Epithelial cell of prostate (primary cell): ENCODE data around the gene TRIM26.
"Not testable (repeated sequence)": the region's sequence is repeated elsewhere in the genome, so short reads cannot be mapped to it uniquely, and the experiment has no call there.

ENCODE experiments used
- DNase-seq: peaks from one replicate; pipeline ENCODE4 v3.0.0-alpha.2; 2011; ENCODE audit warnings: low read depth, low spot score
- H3K27ac ChIP-seq: fragments of 450-650 bp; 2 replicates; pipeline ENCODE4 v1.5.1; 2017; ENCODE audit warnings: mild to moderate bottlenecking

The TRIM26 gene

DNA sequence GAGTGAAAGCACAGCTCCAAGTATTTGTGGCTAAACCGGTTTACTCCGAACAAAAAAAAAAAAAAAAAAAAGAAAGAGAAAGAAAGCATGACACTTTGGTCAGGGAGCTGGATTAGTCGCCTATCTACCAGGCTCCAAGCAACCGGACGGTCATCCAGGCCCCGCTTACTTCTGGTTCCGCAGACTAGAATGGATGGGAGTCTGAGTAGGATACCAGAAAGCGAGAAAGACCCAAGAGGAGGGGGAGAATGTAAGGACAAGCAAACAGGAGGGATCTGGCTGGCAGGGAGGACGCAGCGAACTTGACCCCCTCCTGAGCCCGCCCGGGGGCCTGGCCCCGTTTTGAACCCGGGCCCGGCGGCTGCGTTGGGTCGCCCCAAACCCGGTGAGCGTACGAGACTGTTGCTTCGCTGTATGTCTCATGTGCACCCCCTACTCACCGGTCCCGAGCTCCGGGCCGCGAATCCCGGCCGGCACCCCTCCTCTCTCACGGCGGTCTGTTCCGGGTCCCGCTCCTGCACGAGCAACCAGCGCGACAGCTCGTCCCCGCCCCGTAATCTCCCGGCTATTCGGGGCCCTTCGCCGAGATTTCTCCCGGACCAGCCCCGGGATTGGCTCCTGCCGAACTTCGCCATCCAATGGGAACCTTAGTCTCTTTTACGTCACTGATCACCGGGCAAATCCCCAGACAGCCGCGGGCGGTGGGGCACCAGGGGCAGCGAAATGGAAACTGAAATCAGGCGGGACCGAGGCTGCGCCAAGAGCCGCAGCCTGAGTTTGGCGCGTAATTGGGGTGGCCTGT is at the start of gene TRIM26:
Gene TRIM26, minus strand, starts transcription at position 542 of the 802 bp plus-strand sequence. CDS start 14,303 bp downstream, outside the sequence.
- peak; percentile 81 for DNase-seq

GRCh38 chr6:30260036-30260504 is 46.9 kb upstream of the TRIM26 start:
- no peak overlapping the region for H3K27ac ChIP-seq
- DNase-seq: no peak

More for the DNA sequence above, at the start of gene TRIM26:
- peak within 1 kb of the TSS; percentile 88 for H3K27ac ChIP-seq

GRCh38 chr6:30259140-30260035 is 46.2 kb upstream of the TRIM26 start:
- DNase-seq: peak; percentile 73

GRCh38 chr6:30258204-30258603 is 45.0 kb upstream of the TRIM26 start:
- no peak for DNase-seq

More at GRCh38 chr6:30259140-30260035, 46.2 kb upstream of the TRIM26 start:
- no peak overlapping the region for H3K27ac ChIP-seq

GRCh38 chr6:30252417-30252816 is 39.2 kb upstream of the TRIM26 start:
- not testable (repeated sequence) for DNase-seq, H3K27ac ChIP-seq

More at GRCh38 chr6:30258204-30258603, 45.0 kb upstream of the TRIM26 start:
- no peak overlapping the region for H3K27ac ChIP-seq

DNA sequence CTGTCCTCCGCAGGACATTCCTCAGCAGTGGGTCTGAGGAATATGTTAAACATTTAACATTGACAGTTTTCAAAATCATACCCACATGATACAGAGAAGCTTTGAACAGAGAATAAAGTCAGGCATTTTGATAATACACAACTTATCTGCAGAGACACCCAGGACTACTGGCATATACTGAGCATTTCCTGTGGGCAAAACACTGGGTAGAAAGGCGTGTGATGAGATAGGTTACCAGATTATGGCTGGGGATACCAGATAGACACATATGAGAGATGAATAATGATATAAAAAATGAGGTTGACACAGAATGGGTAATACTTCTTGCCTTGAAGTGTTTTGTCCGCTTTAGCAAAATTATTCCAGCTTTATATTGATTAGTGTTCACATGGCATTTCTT is 31.4 kb upstream of the TRIM26 start:
- no peak overlapping the region for H3K27ac ChIP-seq
- no peak for DNase-seq

GRCh38 chr6:30238178-30238795 is 25.1 kb upstream of the TRIM26 start:
- DNase-seq: no peak
- no peak overlapping the region for H3K27ac ChIP-seq

GRCh38 chr6:30234356-30234755 is 21.1 kb upstream of the TRIM26 start:
- DNase-seq: no peak
- H3K27ac ChIP-seq: no peak overlapping the region

DNA sequence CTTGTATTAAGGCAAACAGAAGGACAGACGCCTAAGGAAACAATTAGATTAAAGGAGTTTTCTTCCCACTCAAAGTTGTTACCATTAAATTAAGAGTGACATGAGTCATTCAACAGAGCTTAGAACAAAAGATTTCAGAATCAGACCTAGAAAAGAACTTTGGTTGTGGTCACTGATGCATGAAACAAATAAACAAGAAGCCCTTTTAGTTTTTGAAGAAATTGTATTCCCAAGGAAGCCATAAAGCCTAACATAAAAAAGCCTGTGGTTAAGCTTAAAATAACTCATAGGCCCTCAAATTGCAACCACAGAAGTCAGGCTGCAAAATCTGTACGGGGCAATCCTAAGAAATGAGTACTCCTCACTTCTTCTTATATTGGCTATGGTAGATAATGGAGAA is 17.9 kb upstream of the TRIM26 start:
- no peak overlapping the region for H3K27ac ChIP-seq
- no peak for DNase-seq

DNA sequence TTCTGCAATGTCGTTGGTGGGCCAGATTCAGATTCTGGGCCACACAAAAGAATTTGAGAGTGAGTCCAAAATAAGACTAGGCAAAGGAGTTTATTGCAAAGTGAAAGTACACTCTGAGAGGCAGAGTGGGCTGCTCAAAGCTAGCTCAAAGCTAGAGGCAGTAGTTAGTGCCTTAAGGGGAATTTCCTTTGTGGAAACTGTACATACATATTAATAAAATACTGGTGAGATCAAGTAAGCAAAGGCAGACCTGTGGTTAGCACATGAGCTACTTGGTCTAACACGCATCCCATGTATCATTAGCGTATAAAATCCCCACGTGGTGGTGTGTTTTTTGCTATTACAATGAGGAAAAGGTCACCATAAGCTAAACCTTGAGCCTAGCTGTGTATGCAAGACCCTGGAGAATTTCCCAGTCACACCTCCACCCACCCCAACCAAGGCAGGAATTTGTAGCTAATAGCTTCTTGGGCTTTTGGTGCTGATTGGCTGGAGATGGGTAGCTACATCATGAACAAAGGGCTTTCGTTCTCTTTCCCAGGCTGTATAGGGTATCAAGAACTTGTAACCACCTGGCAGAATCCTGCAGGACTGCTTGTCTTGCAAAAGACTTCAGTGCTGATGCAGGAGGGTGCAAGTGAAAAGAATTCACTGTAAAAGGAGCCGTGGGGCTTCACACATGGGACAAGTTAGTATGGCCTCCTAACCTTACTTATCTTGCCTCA is 14.7 kb upstream of the TRIM26 start:
- DNase-seq: no peak
- no peak overlapping the region for H3K27ac ChIP-seq

DNA sequence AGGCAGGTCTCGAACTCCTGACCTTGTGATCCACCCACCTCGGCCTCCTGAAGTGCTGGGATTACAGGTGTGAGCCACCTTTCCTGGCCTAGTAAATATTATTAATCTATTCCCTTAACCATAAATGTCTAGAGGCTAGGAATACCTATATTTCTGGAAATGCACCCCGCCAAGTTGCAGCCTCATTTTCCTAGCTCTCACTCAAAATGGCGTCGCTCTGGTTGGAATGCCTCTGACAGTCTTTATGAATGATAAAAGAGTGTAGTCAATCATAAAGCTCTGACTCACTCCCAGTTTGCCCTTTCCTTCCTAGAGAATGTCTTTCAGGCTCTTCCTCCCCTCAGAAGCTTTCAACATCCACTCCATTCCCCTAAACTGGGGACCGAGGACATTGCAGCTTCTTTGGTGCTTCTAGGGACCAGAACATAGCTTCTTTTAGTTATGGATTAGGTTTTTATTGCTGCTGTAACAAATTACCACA is 14.1 kb upstream of the TRIM26 start:
- no peak for DNase-seq
- H3K27ac ChIP-seq: no peak overlapping the region

GRCh38 chr6:30223339-30223738 is 10.1 kb upstream of the TRIM26 start:
- DNase-seq: no peak
- no peak overlapping the region for H3K27ac ChIP-seq

GRCh38 chr6:30221956-30222355 is 8.8 kb upstream of the TRIM26 start:
- not testable (repeated sequence) for DNase-seq, H3K27ac ChIP-seq

- H3K27ac ChIP-seq, DNase-seq: not testable (repeated sequence)
Observed at GRCh38 chr6:30221395-30221794, 8.2 kb upstream of the TRIM26 start.

DNA sequence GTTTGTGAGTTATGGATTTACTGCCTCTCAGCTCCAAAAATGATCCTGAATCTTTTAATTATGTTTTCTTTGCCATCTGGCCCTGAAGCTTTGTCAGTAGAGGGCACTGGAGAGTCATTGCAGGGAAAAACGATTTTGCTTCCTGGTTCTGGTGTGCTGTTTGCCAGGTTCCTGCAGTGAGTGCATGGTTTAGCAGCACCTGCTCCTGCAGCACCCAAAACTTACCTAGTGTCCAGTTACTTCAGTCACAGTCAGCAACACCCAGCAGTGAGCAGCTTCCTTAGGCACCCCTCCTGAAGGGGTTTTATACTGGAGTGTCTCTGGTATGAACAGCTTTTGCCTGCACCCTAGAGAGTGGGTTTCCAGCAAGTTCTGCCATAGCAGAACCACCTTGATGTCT is 6.0 kb upstream of the TRIM26 start:
- no peak for DNase-seq

DNA sequence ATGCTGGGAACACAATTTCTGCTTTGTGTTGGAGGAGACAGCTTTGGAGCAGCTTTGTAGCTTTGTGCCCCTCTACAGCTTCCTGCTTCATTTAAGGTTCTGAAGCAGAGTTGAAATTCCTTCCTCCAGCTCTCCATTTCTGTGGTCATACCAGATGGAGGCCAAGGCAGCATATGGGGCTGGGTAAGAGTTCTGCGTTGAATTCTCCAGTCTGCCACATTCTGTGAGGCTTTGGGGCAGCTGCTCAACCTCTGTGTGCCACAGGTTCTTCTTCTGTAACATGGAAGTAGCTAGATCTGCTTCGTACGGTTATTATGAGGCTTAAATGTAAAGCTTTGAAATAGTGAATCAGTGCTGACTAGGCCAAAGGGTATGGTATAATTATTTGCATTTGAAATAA is 2.9 kb upstream of the TRIM26 start:
- no peak for DNase-seq
- no peak overlapping the region for H3K27ac ChIP-seq

More for the DNA sequence above, 6.0 kb upstream of the TRIM26 start:
- H3K27ac ChIP-seq: no peak overlapping the region

- no peak for DNase-seq
- peak overlapping the region; percentile 88 for H3K27ac ChIP-seq
Observed at GRCh38 chr6:30214657-30214982, 1.4 kb upstream of the TRIM26 start.

DNA sequence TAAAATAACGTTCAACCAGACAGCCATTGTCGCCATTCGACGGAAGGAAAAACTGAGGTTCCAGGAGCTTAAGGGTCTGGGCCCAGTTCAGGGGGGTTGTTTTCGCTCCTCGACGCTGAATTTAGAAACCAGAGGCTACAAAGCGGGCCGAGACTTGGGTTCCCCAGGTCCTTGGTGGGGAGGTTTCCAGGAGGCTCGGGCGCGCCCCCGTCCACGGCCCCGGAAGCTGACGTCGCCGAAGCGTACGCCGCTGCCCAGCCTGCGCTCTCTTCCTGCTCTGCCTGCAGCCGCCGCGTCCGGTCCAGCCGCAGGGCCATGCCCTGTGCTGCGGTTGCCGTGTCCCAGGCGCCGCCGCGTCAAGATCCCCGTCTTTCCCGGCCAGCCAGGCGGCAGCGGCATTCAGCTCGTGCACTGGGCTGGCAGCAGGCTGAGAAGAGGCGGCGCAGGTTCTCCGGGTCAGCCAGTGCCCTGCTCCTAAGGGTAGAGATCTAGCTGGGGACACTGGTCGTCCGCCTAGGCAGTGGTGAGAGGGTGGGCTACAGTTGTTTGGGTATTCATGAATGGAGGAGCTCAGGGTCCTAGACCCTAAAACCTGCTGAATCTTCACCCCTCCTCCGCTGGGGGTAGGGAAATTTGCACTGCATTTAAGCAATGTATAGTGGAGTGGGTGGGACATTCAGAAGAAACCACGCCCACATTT is 901 bp upstream of the TRIM26 start:
- DNase-seq: no peak
- H3K27ac ChIP-seq: peak overlapping the region; percentile 88

DNA sequence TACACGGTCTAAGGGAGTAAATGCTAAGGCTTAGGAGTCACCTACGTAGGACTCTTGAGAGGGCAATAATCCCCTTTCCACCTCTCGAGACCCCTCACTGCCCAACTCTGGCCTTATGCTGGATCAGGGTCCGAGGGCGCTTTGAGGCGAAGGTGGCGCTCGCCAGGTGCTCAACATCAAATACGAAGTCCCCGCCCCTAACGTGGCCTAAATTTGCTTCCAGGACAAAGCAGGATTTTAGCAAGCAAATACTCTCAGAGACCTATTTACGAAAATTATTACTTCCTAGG is 406 bp upstream of the TRIM26 start:
- peak overlapping the region; percentile 88 for H3K27ac ChIP-seq
- DNase-seq: no peak
